SH-SY5Y (cell line): ENCODE measurements around the gene PRKG1.

ENCODE experiments used
- GATA2 ChIP-seq: IDR thresholded peaks from 2 replicates; pipeline ENCODE4 v1.6.1; 2011; ENCODE audit warnings: mild to moderate bottlenecking, low read depth, low read length
- GATA3 ChIP-seq: IDR thresholded peaks from 2 replicates; pipeline ENCODE4 v1.6.1; 2011; ENCODE audit warnings: low read depth, mild to moderate bottlenecking, low read length, moderate library complexity

GRCh38 chr10:51806079-51806835 is 732.0 kb downstream of the PRKG1 start:
- no peak for TF ChIP-seq GATA3
- TF ChIP-seq GATA2 = no peak
